NCI-H2227 treated with DMSO at 0.1 percent for 48 hours (cell line): ENCODE measurements around the gene UBTD1.

ENCODE experiments used
- DNase-seq: peaks from one replicate; lab custom pipeline; 2025; lab: John Stamatoyannopoulos, UW

The UBTD1 gene

DNA sequence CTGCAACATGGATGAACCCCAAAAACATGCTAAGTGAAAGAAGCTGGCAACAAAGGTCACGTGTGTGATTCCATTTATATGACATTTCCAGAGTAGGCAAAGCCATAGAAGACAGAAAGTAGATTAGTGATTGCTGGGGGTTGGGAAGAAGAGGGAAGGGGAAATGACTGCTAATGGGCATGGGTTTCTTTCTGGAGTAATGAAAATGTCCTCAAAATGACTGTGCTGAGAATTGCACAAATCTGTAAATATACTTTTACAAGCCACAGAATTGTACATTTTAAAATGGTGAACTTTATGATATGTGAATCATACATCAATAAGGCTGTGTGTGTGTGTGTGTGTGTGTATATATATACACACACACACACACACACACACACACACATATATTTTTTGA, 16.3 kb upstream of the UBTD1 start:
- DNase-seq: no peak

- no peak for DNase-seq
These were observed 15.2 kb upstream of the UBTD1 start for GRCh38 chr10:97483506-97483905.

GRCh38 chr10:97483921-97484320, 14.8 kb upstream of the UBTD1 start:
- DNase-seq: no peak

GRCh38 chr10:97485647-97486281, 13.0 kb upstream of the UBTD1 start:
- DNase-seq: no peak

DNA sequence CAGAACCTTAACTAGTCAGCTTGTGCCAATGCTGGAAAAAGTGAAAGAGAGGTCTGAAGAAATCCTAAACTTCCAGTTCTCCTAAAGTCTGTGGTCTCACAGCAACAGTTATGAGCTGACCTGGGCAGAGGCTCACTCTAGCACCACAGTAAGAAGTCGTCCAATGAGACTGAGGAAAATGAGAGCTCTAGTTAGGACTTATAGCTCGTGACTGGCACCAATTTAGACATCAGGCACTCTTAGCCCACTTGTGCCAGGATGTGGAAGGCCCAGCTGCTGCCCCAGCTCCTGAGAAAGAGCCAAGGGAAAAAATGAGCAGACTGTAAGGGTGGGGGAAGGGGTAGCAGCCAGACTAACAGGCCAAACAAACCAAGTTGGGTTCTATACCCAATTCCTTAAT, 8.1 kb upstream of the UBTD1 start:
- DNase-seq: no peak

- DNase-seq: no peak
These were observed 4.6 kb upstream of the UBTD1 start for GRCh38 chr10:97494151-97494550.

- DNase-seq: no peak
These were observed 3.7 kb upstream of the UBTD1 start for GRCh38 chr10:97494863-97495506.

GRCh38 chr10:97497572-97498075, 1.1 kb upstream of the UBTD1 start:
- peak; percentile 33 for DNase-seq

- peak; percentile 97 for DNase-seq
These were observed 466 bp upstream of the UBTD1 start, which contains the start of gene MMS19 for GRCh38 chr10:97498076-97498840. Gene MMS19, minus strand, starts transcription at chr10:97498422. Its CDS starts 38 bp downstream, at chr10:97498384.

DNA sequence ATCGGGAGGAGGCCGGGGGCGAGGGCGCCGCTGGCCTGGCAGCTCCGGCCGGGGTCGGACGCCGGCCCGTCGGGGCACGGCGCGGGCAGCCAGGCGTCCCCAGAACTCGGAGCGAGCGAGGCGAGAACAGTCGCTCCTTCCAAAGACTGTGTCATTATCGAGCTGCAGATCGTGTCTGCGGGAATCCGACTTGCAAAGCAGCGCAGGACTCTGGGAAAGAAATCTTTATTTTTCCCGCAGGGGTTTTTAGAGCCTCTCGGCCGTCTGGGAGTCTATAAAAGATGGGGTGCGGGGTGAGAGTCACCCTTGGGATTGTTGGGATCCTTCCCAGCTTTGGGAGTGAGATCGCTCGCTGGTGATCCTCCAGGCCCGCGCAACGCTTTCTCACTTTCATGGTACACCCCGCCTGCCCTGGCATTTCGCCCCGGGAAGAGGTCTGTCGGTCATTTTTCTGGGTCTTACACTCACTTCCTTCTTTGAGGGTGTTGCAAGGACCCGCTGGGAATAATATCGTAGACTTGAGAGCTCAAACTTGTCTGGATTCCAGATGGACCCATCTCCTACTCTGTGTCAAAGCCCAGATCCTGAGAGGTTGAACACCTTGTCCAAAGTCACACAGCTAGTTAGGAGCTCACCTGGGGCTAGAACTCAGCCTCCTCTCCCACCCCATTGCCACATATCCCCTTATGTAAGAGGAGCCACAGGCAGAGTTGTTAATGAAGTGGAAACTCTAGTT, 1.0 kb downstream of the UBTD1 start:
- DNase-seq: no peak

DNA sequence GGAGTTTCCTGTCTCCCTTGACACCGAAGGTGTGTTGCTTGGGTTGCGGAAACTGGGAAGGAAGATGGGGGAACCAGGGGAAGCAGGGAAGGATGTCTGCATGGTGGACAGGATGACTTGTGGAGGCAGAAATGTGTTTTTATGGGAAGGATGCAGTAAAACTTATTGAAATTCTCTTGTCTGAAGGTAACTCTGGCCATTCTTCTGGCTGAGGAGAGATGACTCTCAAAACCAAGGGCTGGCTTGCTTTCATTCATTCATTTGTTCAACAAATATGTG, 1.5 kb downstream of the UBTD1 start:
- DNase-seq: no peak

DNA sequence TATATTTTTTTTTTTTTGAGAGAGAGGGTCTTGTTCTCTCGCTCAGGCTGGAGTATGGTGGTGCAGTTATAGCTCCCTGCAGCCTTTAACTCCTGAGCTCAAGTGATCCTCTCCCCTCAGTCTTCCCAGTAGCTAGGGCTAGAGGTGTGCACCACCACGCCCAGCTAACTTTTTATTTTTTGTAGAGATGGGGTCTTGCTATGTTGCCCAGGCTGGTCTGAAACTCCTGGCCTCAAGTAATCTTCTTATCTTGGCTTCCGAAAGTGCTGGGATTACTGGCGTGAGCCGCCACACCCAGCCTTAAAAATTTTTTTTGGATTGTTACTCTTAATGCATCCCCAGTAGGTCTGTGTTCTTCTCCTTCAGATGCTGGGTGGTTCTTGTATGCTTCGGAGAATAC, 4.2 kb downstream of the UBTD1 start:
- DNase-seq: no peak

DNA sequence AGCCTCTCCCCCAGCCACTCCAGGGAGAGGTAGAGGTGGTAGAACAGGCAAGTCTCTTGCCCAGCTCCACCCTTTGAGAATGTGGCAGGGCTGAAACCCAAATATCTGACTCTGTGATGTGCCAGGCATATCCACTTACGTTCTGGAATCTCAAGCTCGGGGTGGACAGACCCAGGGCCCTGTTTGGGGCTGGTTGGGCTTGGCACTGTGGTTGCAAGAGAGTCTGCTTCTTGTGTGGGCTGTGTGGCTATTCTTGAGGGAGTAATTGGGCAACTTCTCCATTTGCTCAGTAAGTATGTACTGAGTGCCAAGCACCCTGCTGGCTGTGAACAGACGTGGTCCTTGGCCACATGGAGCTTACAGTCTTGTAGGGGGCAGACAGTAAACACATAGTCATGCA, 4.7 kb downstream of the UBTD1 start:
- DNase-seq: no peak

DNA sequence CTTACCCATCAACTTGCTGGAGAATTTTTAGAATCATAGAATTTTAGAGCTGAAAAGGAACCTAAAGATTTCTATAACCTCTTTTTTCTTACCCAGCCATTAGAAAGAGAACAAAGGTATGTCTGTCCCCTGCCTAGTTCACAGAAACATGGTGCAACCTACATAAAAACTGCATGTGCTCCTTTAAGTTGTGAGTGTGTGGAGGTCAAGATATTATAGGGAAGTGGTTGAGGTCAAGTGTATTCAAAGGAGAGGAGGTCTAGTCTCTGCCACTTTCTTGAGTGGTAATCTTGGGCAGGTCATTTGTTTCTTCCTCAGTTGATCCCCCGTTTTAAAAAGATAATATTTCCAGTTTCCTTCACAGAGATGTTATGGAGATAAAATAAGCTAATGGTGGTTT, 6.4 kb downstream of the UBTD1 start:
- DNase-seq: no peak

DNA sequence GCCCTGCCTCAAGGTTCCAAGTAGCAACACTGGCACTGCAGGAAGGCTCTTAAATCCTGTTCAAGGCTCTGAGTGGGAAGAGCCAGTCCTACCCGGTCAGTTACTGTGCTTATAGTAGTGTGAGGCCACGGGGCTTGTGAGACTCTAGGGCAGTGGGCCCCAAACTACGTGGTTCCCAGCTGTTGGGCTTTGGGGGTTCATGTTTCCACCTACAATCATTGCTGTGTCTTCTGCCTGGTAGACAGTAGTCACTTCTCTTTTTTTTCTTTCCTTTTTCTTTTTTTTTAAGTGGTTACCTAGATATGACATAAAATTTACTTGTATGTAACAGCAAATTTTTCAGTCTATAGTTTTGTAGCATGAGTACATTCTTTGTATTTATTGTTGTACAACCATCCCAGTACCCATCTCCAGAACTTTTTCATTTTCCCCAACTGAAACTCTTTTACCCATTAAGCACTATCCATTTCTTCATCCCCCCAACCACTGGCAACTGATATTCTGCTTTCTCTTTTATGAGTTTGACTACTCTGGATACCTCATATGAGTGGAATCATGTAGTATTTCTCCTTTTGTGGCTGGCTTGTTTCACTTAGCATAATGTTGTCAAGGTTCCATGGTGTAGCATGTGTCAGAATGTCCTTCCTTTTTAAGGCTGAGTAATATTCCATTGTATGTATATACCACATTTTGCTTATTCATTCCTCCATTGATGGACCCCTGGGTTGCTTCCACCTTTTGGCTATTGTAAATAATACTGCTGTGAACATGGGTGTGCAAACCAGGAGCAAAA, 7.7 kb downstream of the UBTD1 start:
- no peak for DNase-seq

GRCh38 chr10:97508342-97508741, 9.6 kb downstream of the UBTD1 start:
- DNase-seq: no peak

- no peak for DNase-seq
These were observed 10.5 kb downstream of the UBTD1 start for GRCh38 chr10:97509120-97509680.

DNA sequence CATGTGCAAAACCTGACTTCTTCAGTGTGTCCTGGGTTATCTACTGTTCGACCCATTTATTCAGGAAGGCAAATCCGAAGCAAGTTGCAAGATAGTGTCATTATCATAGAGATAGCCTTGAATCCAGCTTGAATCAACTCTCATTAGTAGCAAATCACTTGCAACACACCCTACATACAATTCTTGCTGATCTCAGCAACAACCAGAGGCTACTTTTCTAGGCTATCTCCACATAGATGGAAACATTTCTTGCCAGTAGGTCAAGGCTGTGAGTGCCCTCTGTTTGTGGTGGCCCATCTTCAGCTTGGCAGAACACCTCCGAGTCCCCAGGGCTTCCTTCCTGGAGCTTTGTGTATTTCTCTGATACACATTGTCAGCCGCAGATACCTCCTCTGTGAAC, 12.0 kb downstream of the UBTD1 start:
- DNase-seq: no peak

GRCh38 chr10:97511711-97512440, 13.2 kb downstream of the UBTD1 start:
- DNase-seq: no peak

DNA sequence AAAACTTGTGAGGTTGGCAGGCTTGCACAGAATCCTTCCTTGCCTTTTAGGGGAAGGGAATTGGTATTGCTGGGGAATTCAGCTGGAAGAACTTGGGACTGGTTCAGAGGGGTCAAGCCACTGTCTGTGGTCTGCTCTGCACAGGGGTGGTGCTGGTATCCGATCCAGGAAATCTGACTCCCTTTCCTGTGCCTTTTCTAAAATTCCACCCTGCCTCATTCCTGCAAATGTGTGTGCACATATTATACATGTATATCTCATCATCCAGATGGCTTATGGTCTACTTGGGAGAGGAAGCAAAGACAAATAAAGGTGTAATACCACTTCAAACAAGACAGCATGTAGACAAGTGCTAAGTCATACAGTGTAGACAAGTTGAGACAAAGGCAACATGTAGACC, 14.3 kb downstream of the UBTD1 start:
- DNase-seq: no peak

DNA sequence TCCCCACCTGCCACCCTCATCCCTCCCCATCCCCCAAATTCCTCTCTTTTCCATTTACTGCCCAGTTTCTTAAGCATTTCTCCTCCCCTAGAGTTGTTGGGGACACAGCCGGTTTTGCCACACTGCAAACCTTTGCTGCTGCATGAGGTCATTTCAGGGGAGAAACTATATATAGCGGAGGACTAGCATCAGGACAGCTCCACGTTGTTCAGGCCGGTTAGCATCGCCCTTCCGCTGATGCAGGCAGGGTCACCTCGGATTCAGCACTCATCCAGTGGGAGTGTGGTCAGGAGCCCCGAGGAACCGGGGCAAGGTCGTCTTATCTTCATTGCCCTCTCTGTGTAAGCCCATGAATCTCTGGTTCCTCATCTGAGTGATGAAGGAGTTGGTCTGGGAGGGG, 15.6 kb downstream of the UBTD1 start:
- DNase-seq: no peak
